Measurements from ENCODE around the gene MCC. TPM values are rescaled to one million over a fixed set of nuclear protein-coding genes. Genes with fewer than 3 reads are reported as not detected.
A peak's percentile ranks its signal among the peaks of the same experiment; 100 is the strongest.

MCC gene
- polyA plus RNA-seq, 5 donors = 12.5 to 17.2 (median 15.7) TPM

- DNase-seq = no peak
These were observed 216.4 kb downstream of the MCC start for GRCh38 chr5:113271745-113272454.

DNA sequence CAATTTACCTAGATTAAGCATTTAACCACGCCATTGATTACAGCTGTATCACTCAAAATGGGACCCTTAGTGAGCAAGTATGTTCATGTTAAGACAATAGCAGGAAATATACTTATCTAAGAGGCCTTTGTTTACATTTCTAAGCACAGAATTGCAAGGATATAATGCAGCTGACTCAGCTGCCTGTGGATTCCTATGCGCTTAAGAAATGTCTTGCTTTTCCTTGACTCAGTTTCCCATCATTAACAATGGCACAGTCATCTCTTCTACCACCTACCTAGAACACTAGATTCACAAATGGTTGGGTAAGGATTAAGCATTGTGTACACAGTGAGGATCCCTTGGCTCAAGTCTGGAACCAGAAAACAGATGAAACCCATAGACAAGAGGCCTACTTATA, 217.2 kb downstream of the MCC start:
- no peak for DNase-seq

- DNase-seq = no peak
These were observed 218.2 kb downstream of the MCC start for GRCh38 chr5:113270086-113270485.

DNA sequence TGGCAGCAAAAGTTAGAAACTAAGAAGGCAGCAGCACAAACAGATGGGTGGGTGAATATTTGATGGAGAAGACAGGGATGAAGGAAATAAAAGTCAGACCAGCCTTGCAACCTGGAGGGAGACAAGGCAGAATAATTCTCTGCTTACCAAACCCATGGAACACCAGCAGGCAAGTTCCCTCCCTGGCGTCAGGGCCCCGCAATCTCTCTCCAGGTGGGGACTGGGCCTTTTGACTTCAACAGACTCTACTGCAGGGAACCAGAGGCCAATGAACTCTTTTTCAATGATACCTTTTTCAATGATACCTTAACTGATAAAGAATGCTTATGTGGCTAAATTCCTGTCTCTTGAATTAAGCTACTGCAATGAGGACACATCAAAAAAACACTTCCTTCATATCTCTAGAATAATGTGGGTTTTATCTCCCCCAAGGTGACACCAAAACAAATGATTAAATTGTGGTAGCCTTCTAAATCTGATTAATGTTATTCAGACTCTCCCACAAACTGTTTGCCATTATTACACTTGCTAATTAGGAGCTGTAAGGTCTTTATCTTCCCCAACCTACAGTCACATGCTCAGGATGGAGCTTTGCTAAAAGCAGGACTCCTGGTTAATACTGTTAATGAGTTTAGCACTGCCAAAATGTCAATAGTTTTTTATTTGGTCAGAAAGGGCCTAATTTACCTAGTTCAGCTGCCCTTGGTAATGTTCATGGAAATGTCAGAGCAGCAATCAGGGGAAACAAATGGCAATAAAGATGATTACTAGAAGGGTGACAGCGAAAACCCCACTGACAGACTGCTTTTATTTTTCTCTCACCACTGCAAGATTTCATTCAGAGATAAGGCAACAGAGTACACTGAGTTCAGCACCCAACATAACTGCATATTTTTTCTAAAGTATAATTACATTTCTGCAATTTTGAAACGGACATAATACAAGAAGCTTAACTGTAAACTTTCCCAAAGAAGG, 218.9 kb downstream of the MCC start:
- no peak for DNase-seq

DNA sequence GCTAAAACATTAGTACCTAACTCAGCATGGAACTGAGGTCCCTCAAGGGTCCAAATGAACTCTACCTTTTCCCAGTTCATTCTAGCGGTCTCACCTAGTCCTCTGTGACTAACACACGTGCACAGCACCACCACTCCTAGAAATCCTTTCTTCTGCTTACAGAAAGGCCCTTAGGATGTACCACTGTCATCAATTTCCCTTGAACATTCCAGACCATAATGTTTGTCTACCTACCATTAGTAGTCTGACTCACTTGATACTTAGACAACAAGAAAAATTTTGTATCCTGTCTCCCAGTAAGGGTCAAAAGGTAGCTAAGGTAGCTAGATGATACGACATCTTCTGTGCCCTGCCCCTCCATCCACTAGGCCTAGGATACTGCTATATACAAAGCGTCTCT, 220.0 kb downstream of the MCC start:
- DNase-seq = no peak

DNA sequence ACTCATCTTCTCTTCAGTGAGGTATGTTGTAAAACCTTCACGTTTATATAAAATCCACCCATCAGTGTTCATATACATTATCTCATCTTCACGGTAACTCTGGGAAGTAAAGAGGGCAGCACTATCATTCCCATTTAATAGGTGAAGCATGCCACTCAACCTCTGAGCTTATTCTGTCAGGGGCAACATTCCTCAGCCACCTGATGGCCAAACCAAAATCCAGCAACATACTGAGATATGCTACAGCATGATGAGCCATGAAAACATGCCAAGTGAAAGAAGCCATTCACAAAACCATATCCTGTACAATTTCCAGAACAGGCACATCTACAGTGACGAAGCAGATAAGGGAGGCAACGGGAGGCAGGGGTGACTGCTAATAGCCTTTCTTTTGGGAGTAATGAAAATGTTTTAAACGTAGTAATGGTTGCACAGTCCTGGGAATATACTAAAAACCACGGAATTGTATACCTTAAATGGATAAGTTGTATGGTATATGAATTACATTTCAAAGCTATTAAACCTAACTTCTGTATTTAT, 220.8 kb downstream of the MCC start:
- no peak for DNase-seq

GRCh38 chr5:113266913-113267227, 221.4 kb downstream of the MCC start:
- no peak for DNase-seq

- no peak for DNase-seq
These were observed 221.9 kb downstream of the MCC start for GRCh38 chr5:113266227-113266912.

- DNase-seq = no peak
These were observed 223.1 kb downstream of the MCC start for GRCh38 chr5:113265190-113265589.

DNA sequence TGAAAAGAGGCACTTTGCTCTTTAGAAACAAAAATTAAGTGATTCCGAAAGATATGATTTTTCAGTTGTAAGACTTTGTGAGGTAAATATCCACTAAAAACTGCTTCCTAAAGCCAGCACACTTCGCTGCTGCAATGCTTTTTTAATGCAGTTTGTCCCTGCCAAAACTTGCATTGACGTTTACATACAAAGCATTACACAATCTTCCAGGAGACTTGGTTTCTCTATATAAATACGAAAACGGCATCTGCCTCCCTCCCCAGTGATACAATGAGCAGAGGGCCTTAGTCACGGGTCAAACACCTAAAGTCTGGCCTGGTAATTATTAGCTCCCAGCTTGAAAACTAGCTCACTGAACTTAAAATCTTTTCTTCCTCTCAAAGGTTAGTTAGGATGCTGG, 224.2 kb downstream of the MCC start:
- DNase-seq = peak; percentile 69 to 81

DNA sequence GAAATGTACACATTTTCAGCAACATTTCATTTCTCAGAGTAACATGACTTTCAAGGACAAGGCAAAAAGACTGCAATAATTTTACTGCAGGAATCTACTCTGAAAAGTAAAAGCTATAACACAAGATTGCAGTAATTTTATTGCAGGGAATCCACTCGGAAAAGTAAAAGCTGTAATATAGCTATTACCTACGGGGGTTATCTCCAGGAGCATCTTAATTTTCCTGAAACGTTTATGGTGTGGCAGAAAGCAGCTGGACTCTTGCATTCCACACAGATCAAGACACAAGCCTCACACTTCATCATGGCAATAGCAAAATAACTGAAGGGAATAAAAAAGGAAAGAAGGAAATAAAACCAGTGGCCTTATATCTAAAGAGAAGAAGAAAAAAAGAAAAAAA, 224.7 kb downstream of the MCC start:
- DNase-seq = no peak

DNA sequence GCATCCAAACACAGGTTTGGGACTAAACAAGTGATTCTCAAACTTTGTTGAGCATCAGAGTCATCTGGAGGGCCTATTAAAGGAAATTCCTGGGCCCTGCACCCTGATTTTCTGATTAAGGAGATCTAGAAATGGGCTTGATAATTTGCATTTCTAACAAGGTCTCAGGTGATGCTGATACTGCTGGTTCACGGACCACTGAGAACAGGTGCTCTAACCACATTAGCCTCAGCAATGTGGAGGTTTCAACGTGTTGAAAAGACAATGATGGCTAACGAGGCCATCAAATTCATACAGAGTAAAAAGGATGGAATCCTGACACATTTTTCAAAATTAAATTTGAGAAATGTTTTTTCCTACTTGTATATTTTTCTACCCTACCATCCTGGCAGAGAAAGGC, 225.6 kb downstream of the MCC start:
- no peak for DNase-seq

GRCh38 chr5:113259034-113259433, 229.2 kb downstream of the MCC start:
- DNase-seq = no peak

DNA sequence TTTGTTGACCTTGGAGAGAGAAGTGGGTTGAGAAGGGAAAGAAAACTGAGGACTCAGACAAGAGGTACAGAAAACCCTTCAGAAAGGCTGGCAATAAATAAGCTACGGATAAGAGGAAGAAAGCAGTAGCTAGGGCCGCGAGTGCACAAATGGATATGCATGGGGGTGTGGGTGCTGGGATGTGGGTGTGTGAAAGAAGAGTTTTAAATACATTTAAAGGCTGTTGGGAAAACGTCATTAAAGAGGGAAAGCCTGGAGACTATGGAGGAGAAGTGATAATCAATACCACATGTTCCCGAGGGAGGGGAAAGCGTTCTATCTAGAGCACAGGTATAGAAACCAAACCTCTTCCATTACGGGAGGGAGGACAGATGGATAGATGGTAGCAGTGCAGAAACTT, 230.7 kb downstream of the MCC start:
- DNase-seq = no peak

DNA sequence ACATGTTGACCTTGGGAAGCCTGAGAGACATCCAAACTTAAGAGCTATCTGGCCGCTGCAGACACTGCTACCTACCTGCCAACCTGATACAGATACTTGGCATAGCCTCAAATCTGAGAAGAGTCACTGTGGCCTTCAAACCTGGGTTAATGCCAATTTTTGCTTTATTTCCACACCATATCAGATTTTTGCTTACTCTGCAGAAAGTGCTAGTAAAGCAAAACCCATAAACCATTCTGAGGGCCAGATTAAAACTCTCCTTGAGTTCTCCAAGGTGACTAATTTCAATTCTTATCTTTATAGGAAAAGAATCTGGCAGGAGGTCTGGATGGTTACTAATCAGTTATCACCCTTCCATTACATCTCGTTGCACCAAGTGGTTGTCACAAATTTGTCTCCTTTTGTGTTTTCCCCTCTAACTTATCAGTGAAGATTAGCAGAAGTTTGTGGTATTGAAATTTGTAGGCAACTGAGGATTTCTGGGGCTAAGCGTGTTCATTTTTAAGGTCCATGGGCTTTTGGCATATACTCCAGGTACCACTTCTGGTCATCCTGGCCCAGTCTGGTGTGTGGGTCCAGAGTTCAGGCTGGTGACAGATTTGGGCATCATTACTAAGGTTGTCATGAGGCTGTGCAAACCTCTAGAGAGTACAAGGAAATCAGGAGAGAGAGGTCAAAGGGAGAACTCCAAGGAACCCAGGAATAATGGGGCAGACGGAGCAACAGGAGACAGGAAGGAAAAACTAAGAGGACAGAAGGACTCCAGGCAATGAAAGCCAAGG, 231.4 kb downstream of the MCC start:
- DNase-seq = no peak

DNA sequence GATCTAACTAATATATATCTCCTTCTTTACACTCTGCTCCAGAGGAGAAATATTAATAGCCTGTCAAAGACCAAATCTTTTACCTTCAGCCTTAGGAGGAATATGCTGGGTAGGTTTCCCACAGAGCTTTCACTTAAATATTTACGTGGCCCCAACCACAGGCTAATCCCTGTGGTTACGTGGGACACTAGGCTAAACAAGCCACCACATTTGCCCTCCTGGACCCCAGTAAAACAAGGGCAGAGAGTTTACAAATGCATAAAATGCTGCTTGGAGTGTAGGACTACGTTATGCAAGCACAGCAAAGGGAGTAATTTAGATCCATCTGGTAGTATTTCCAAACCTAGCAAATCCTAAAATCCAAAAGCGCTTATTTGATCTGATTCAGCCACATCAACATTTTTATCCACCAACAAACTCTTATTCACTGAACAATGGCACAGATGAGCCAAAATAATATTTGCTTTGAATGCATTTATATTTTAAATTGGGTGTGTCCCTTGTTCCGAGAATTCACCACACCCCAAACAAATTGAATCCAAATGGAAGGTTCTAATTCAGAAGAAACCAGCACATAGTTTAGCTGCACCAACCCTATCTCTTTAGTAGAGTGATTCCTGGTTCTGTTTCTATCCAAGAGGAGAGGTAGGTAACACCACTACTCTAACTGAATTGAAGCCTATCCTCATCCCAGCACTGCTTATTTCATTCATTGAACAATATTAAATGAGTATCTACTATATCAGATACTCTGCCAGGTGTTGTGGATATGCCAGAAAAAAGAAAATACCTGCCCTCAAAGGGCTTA, 232.5 kb downstream of the MCC start:
- DNase-seq = no peak

GRCh38 chr5:113255105-113255504, 233.1 kb downstream of the MCC start:
- DNase-seq = no peak

DNA sequence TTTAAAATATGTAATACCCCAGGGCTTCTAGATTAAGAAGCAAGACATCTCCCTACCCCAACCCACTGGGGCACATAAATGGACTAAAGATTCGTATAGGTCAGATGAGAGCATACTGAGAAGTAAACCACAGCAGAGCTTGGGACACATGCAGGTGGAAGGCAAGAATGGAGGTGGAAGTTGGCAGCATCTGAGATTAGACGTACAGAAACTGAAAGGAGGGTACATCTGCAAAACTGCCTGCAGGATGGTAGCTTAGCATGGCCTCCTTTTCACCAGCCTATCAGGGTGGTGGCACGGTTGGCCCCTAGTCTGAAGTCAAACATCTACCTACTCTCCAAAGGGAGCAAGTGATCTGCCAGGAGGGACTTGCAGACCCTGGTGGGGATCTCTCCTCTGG, 235.2 kb downstream of the MCC start:
- DNase-seq = no peak

DNA sequence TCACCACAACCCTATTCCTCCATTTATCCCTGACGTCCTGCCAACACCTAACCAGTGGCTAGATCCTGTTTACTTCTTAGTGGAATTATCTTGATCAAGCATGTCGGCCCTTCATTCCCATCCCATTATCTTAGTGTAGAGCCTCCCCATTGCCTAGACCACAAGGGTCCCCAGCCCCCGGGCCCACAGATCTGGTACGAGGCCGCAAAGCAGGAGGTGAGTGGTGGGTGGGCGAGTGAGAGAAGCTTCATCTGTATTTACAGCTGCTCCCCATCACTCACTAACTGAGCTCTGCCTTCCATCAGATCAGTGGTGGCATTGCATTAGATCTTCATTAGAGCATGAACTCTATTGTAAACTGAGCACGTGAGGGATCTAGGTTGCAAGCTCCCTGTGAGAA, 236.2 kb downstream of the MCC start:
- DNase-seq = no peak

- peak; percentile 33 to 48 for DNase-seq
These were observed 237.8 kb downstream of the MCC start for GRCh38 chr5:113250341-113250953.

Data from right lung (tissue), 5 donors.